Endothelial cell of umbilical vein (primary cell): ENCODE data around the gene KCNJ16. TPM values are rescaled to one million over a fixed set of nuclear protein-coding genes. Genes with fewer than 3 reads are reported as not detected.

ENCODE experiments used
- BruUV-seq: library from RNA; stranded (reverse); fragments of 400-500 nt; replicated peaks from 2 replicates; lab custom pipeline; 2021; lab: Mats Ljungman, UMichigan
- CTCF ChIA-PET: fragments of 300-600, 350-600 bp; sonication (Branson Sonifier 250); formaldehyde crosslinking; loops from one replicate; lab custom pipeline; 2021; ENCODE audit warnings: antibody characterized with exemption, inconsistent platforms; lab: Charles Lee
- POLR2A ChIA-PET: fragments of 300-600, 350-600 bp; sonication (Branson Sonifier 250); formaldehyde crosslinking; loops from one replicate; lab custom pipeline; 2021; ENCODE audit warnings: antibody characterized with exemption, inconsistent platforms; lab: Charles Lee
- DNase-seq: peaks from one replicate; pipeline ENCODE4 v3.0.0-alpha.2; 2011; ENCODE audit warnings: low read depth, low spot score
- FAIRE-seq: peaks from 2 replicates; lab custom pipeline; 2011; peaks lifted over from hg19 to GRCh38; lab: Jason Lieb, UNC
- H2AFZ ChIP-seq: 2 replicates; pipeline ENCODE4 v1.6.0; 2012; ENCODE audit warnings: low read depth, low read length, control low read depth, inconsistent platforms
- H3K27ac ChIP-seq: 2 replicates; pipeline ENCODE4 v1.5.1; 2011; ENCODE audit warnings: low read depth, mild to moderate bottlenecking, control low read depth, low read length, moderate library complexity; ENCODE audit not compliant: insufficient read depth
- H3K27me3 ChIP-seq, 2 experiments: 2 replicates each; pipeline versions ENCODE4 v1.6.0 to v1.6.1; 2011; ENCODE audit warnings: low read length in 2 of 2, mixed read lengths in 1 of 2; ENCODE audit not compliant: control insufficient read depth in 2 of 2, insufficient read depth in 2 of 2
- H3K36me3 ChIP-seq, 2 experiments: 2 replicates in 1 of 2; 3 replicates in 1 of 2; pipeline ENCODE4 v1.5.1; 2011; ENCODE audit warnings: low read length in 2 of 2, mild to moderate bottlenecking in 1 of 2, moderate library complexity in 1 of 2; ENCODE audit not compliant: control insufficient read depth in 2 of 2, insufficient read depth in 2 of 2; ENCODE audit errors: extremely low read depth in 1 of 2
- H3K4me1 ChIP-seq: 3 replicates; pipeline ENCODE4 v1.5.1; 2011; ENCODE audit warnings: mild to moderate bottlenecking, low read length; ENCODE audit not compliant: control insufficient read depth, insufficient read depth; ENCODE audit errors: extremely low read depth
- H3K4me2 ChIP-seq: 2 replicates; pipeline ENCODE4 v1.6.1; 2011; ENCODE audit warnings: low read length, control low read depth, mixed read lengths; ENCODE audit not compliant: insufficient read depth
- H3K4me3 ChIP-seq, 3 experiments: fragments of 200-600 bp in 1 of 3; sonication (generic), shearing (Covaris generic) in 1 of 3; replicated peaks in 1 of 3; 2 replicates each; pipeline ENCODE4 v1.5.1; 2011 to 2016; ENCODE audit warnings: control low read depth in 3 of 3, low read length in 3 of 3, mild to moderate bottlenecking in 2 of 3, inconsistent platforms in 1 of 3, low read depth in 1 of 3, moderate library complexity in 1 of 3; ENCODE audit not compliant: insufficient read depth in 1 of 3
- H3K79me2 ChIP-seq: 2 replicates; pipeline ENCODE4 v1.6.0; 2012; ENCODE audit warnings: low read length, inconsistent platforms; ENCODE audit not compliant: control insufficient read depth, insufficient read depth
- H3K9ac ChIP-seq: replicated peaks from 2 replicates; pipeline ENCODE3; 2011; ENCODE audit warnings: low read length, control low read depth; ENCODE audit not compliant: insufficient read depth; ENCODE audit errors: extremely low read depth
- H3K9me1 ChIP-seq: replicated peaks from 3 replicates; pipeline ENCODE4 v1.6.0; 2011; ENCODE audit warnings: mild to moderate bottlenecking, low read length; ENCODE audit not compliant: control insufficient read depth, insufficient read depth; ENCODE audit errors: extremely low read depth
- H3K9me3 ChIP-seq: replicated peaks from 2 replicates; pipeline ENCODE4 v1.5.1; 2012; ENCODE audit warnings: low read length, inconsistent platforms; ENCODE audit not compliant: control insufficient read depth, insufficient read depth
- H4K20me1 ChIP-seq: replicated peaks from 2 replicates; pipeline ENCODE3; 2011; ENCODE audit warnings: mild to moderate bottlenecking, low read length; ENCODE audit not compliant: control insufficient read depth, insufficient read depth; ENCODE audit errors: extremely low read depth
- EZH2 ChIP-seq: IDR thresholded peaks from 2 replicates; pipeline ENCODE4 v1.6.1; 2012; ENCODE audit warnings: borderline replicate concordance, low read depth, mild to moderate bottlenecking, moderate library complexity, low read length, inconsistent platforms; ENCODE audit not compliant: severe bottlenecking
- FOS ChIP-seq: IDR thresholded peaks from 2 replicates; pipeline ENCODE4 v1.6.1; 2011; ENCODE audit warnings: mild to moderate bottlenecking, low read length, moderate library complexity, borderline replicate concordance; ENCODE audit not compliant: insufficient read depth
- GATA2 ChIP-seq: IDR thresholded peaks from 2 replicates; pipeline ENCODE4 v1.7.0; 2011; ENCODE audit warnings: low read depth, mild to moderate bottlenecking, moderate library complexity, mixed read lengths, low read length; ENCODE audit not compliant: insufficient read length, insufficient read depth
- JUN ChIP-seq: IDR thresholded peaks from 2 replicates; pipeline ENCODE4 v1.6.1; 2011; ENCODE audit warnings: borderline replicate concordance, low read depth; ENCODE audit not compliant: insufficient read length, insufficient read depth
- MYC ChIP-seq: IDR thresholded peaks from one replicate; pipeline ENCODE4 v1.6.1; 2011; ENCODE audit warnings: mild to moderate bottlenecking, low read depth, low read length
- POLR2A ChIP-seq: IDR thresholded peaks from 2 replicates; pipeline ENCODE4 v1.6.1; 2012; ENCODE audit warnings: low read depth, mild to moderate bottlenecking, control low read depth, low read length
- POLR2AphosphoS5 ChIP-seq: IDR thresholded peaks from 2 replicates; pipeline ENCODE4 v1.6.1; 2012; ENCODE audit warnings: low read depth, mild to moderate bottlenecking, control low read depth, low read length, moderate library complexity; ENCODE audit not compliant: insufficient read depth
- dilution Hi-C: fragments of 300-500 bp; cut with MboI; formaldehyde crosslinking; loops from one replicate; pipeline ENCODE4 v1.15.0; 2019; ENCODE audit warnings: low sequenced_read_pairs; ENCODE audit not compliant: extremely low pct_ligation_motif_present
- intact Hi-C: fragments of 100-400 bp; cut with micrococcal nuclease; formaldehyde crosslinking; loops from one replicate; pipeline ENCODE4 v1.10.0; 2022
- polyA plus RNA-seq, 4 experiments: library from polyadenylated mRNA; depleted of rRNA in 3 of 4; stranded (reverse) in 3 of 4; unstranded in 1 of 4; fragments of >200 nt; gene quantifications; 2 replicates each; pipeline versions ENCODE4 v1.2.1 to v1.2.3, GENCODE V29; 2011 to 2012; ENCODE audit warnings: missing spikeins in 1 of 4
- total RNA-seq: library from RNA; stranded (reverse); gene quantifications from 2 replicates; pipeline ENCODE4 v1.2.3, GENCODE V29; 2021
- TF ChIP-seq, protein P1 (sequence below): IDR thresholded peaks from 2 replicates; pipeline ENCODE4 v1.6.1; 2011; ENCODE audit not compliant: insufficient read depth, insufficient read length

KCNJ16 gene
- total and polyA plus RNA-seq, 2 donors (not counting 3 experiments of a cell fraction or from before 2014, with no cell fraction given) = 0.07 TPM; not detected in 1

DNA sequence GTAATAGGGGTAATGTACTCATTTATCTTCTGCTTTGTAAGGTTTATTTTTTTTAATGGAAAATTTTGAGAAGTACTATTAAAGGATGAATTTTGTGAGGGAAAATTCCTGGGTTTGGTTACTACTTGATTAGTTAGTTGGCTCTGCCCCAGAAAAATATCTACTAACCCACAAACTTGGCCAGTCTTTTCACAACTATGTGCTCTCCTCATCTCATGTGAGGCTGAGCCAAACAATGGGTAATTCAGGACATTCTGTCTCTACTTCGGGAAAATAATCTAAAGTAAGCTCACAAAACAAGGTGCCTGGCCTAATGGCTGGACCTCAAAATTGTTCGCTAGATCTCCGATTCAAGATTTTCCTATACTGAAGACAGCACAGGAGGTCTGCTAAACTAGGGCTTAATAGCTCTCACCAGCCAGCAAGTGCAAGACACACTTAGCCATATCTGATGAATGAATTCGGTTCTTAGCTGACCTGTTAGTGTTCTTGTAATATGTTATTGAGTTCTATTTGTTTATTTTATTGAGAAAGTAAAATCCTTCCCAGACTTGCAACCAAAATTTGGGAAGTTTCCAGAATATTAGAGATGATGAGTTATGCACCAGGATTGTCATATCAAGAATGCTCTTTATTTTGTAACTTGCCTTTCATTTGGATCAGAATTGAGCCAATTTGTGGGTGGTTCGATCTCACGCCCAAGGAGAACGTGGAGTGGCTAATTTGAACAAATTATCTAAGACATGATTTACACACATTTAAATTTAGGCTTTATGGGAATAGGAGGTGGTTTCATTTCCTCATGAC lies 5.7 kb downstream of the KCNJ16 start:
- DNase-seq (no peak), FAIRE-seq (no peak)
- no peak for TF ChIP-seq FOS
- TF ChIP-seq MYC = no peak
- no peak for TF ChIP-seq POLR2AphosphoS5
- TF ChIP-seq JUN = no peak
- no peak for TF ChIP-seq POLR2A
- TF ChIP-seq, protein P1, sequence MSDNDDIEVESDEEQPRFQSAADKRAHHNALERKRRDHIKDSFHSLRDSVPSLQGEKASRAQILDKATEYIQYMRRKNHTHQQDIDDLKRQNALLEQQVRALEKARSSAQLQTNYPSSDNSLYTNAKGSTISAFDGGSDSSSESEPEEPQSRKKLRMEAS = no peak
- TF ChIP-seq EZH2 = no peak
- TF ChIP-seq GATA2 = no peak
- H3K9me3 ChIP-seq = no peaks in the 10 kb centered on the region
- H3K9ac ChIP-seq = no peak overlapping the region
- POLR2A ChIA-PET = no interaction called here
- no peaks in the 10 kb centered on the region for H3K4me1 ChIP-seq
- H3K4me3 ChIP-seq = no peak overlapping the region
- H2AFZ ChIP-seq = no peak overlapping the region
- dilution Hi-C loops = no loop called here
- H3K36me3 ChIP-seq = no peaks in the 10 kb centered on the region
- H3K79me2 ChIP-seq = no peaks in the 10 kb centered on the region
- no peak overlapping the region for H3K27ac ChIP-seq
- CTCF ChIA-PET = interaction anchor here (0.6 to 1.0 kb wide), 3 partner anchors 9 to 14 kb away, joined by 3 to 4 read pairs (median 4); no protein-coding TSS in a partner anchor
- no peaks in the 10 kb centered on the region for H4K20me1 ChIP-seq
- BruUV-seq = no TSS peak
- H3K4me2 ChIP-seq = no peak overlapping the region
- no peaks in the 10 kb centered on the region for H3K27me3 ChIP-seq
- no peaks in the 10 kb centered on the region for H3K9me1 ChIP-seq
- intact Hi-C loops = no loop called here
